ENCODE results near the gene RBM14. TPM values are rescaled to one million over a fixed set of nuclear protein-coding genes. Genes with fewer than 3 reads are reported as not detected.

Gene RBM14
- total and polyA plus RNA-seq, 2 of the 4 experiments (the other 2 are of a cell fraction), result 9.3 to 31.1 TPM

DNA sequence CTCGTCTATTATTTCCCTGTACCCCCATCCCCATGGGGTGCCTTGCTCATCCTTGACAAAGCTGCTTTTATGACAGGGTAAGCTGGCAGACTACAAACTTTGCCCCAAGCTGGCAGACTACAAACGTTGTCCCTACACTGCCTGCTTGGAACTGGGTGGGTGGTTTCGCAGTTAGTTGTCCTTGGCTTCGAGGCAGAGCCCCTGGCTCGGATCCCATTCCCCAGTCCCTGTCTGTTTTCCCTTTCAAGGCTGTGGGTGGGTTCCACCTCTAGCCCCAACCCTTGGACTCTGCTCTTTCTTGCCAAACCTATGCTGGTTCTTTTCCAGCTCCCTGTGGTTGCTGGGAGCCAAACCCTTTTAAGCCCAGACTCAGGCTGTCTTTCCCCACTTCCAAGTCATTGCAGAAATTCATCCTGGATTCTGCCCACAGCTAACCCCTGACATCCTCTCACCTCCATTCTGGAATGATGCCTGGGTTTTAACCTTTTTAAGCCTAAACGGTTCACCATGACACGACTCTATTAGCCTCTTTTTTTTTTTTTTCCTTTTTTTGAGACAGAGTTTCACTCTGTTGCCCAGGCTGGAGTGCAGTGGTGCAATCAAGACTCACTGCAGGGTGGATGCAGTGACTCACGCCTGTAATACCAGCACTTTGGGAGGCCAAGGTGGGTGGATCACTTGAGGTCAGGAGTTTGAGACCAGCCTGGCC is 9.2 kb upstream of the RBM14 start:
- Histone ChIP-seq H3K9me3 (ENCODE audit: control insufficient read depth, insufficient read depth, low read length) (no peaks in the 10 kb centered on the region), H2BK120ac (ENCODE audit: low read depth, low read length) (no peak overlapping the region), H2BK5ac (ENCODE audit: low read depth, low read length, poor library complexity, severe bottlenecking) (peak overlapping the region; percentile 11), H3K4ac (ENCODE audit: low read depth, low read length) (no peak overlapping the region; the same call in 1 of the 2 replicates), H3K18ac (ENCODE audit: low read depth, low read length) (no peak overlapping the region), H2BK15ac (ENCODE audit: low read depth, low read length) (no peak overlapping the region), H3K36me3 (ENCODE audit: control insufficient read depth, insufficient read depth, low read length) (peaks cover 23% of the 10 kb centered on the region), H3K27ac (ENCODE audit: insufficient read depth, low read length) (peak overlapping the region; percentile 53; the same call in 1 of the 2 replicates), H3K4me1 (ENCODE audit: control insufficient read depth, insufficient read depth, low read length) (peaks cover 3% of the 10 kb centered on the region), H3K56ac (ENCODE audit: extremely low read depth, insufficient read depth, low read length) (no peak overlapping the region), H3K4me3 (ENCODE audit: insufficient read depth, low read depth, low read length) (no peak overlapping the region), H4K8ac (ENCODE audit: low read depth in 2 of 2, low read length in 2 of 2) (no peak overlapping the region; a peak in 1 of 4 replicates), H3K79me1 (ENCODE audit: low read depth in 1 of 2, low read length in 2 of 2) (peaks cover 0 to 7% of the 10 kb centered on the region in 2 experiments; a peak in 1 of 4 replicates), H2AK9ac (replicated peaks; ENCODE audit: low read depth, low read length, poor library complexity) (no peak overlapping the region), H2BK20ac (ENCODE audit: low read depth, low read length) (no peak overlapping the region), H4K5ac (ENCODE audit: low read depth, low read length) (no peak overlapping the region), H4K91ac (ENCODE audit: insufficient read depth, low read depth, low read length) (no peak overlapping the region), H3K23ac (ENCODE audit: low read depth, low read length) (no peak overlapping the region), H3K4me2 (ENCODE audit: low read depth, low read length) (peak overlapping the region; percentile 51), H2AK5ac (ENCODE audit: low read depth, low read length) (peak overlapping the region; percentile 38; the same call in 1 of the 2 replicates), H2AFZ (replicated peaks; ENCODE audit: low read length, poor library complexity) (no peak overlapping the region), H3K9me1 (ENCODE audit: insufficient read depth, low read length) (peaks cover 14% of the 10 kb centered on the region; the same call in 1 of the 2 replicates), H3K27me3 (ENCODE audit: control insufficient read depth, insufficient read depth, low read length) (no peaks in the 10 kb centered on the region), H4K20me1 (ENCODE audit: insufficient read depth, low read length) (peaks cover 16% of the 10 kb centered on the region), H3K9ac (ENCODE audit: low read depth, low read length) (no peak overlapping the region), H3K14ac (replicated peaks; ENCODE audit: low read depth, low read length) (no peak overlapping the region)
- in situ Hi-C loops (cut with MboI; ENCODE audit: low sequenced_read_pairs), result no loop called here
- ChIA-PET POLR2A (ENCODE audit: unreplicated experiment) (interaction anchor here (1.5 kb wide), 1 partner anchor 9 kb away, joined by 14 read pairs; the partner anchor contains the start of gene RBM14), CTCF (no interaction called here)
- ATAC-seq (ENCODE audit: low read depth), result peak; percentile 81
- DNase-seq, result peak; percentile 48
- TF ChIP-seq, protein P1, sequence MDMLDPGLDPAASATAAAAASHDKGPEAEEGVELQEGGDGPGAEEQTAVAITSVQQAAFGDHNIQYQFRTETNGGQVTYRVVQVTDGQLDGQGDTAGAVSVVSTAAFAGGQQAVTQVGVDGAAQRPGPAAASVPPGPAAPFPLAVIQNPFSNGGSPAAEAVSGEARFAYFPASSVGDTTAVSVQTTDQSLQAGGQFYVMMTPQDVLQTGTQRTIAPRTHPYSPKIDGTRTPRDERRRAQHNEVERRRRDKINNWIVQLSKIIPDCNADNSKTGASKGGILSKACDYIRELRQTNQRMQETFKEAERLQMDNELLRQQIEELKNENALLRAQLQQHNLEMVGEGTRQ (IDR thresholded peaks at IDR 0.05; ENCODE audit: low read depth, low read length), result no peak
- TF ChIP-seq CEBPB (IDR thresholded peaks at IDR 0.05; ENCODE audit: low read depth, low read length), result peak; percentile 71; the same call in 1 of the 2 replicates
- peak; percentile 22; the same call in 1 of the 2 replicates for TF ChIP-seq MAZ (IDR thresholded peaks at IDR 0.05; ENCODE audit: borderline replicate concordance, low read depth, low read length)
- no peak for TF ChIP-seq CHD1 (IDR thresholded peaks at IDR 0.05; ENCODE audit: low read depth, low read length)
- TF ChIP-seq MAFK (IDR thresholded peaks at IDR 0.05; ENCODE audit: low read depth, low read length), result no peak
- no peak for TF ChIP-seq RCOR1 (IDR thresholded peaks at IDR 0.05; ENCODE audit: insufficient replicate concordance, low read length)
- TF ChIP-seq, protein P2, sequence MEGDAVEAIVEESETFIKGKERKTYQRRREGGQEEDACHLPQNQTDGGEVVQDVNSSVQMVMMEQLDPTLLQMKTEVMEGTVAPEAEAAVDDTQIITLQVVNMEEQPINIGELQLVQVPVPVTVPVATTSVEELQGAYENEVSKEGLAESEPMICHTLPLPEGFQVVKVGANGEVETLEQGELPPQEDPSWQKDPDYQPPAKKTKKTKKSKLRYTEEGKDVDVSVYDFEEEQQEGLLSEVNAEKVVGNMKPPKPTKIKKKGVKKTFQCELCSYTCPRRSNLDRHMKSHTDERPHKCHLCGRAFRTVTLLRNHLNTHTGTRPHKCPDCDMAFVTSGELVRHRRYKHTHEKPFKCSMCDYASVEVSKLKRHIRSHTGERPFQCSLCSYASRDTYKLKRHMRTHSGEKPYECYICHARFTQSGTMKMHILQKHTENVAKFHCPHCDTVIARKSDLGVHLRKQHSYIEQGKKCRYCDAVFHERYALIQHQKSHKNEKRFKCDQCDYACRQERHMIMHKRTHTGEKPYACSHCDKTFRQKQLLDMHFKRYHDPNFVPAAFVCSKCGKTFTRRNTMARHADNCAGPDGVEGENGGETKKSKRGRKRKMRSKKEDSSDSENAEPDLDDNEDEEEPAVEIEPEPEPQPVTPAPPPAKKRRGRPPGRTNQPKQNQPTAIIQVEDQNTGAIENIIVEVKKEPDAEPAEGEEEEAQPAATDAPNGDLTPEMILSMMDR (conservative IDR thresholded peaks at IDR 0.05; ENCODE audit: low read depth, low read length), result no peak
- no peak for TF ChIP-seq POLR2A (IDR thresholded peaks at IDR 0.05; ENCODE audit: low read depth, low read length)
- no TSS peak for BruUV-seq (replicated peaks)
- 26% methylated on average over 5 of the region's 8 CpGs; no CpG with 5 or more reads in 1 of the 2 experiments for WGBS, 2 experiments (ENCODE audit: extremely low coverage in 2 of 2, insufficient read length in 1 of 2)
- dilution Hi-C loops (cut with HindIII; ENCODE audit: low sequenced_read_pairs, unreplicated experiment), result no loop called here
- intact Hi-C loops (cut with micrococcal nuclease), result no loop called here

Measured in IMR-90 (cell line).